GM18505 (cell line): ENCODE results near the gene ATP10A.

ENCODE experiments used
- ATAC-seq: cut with Tn5 transposase; IDR thresholded peaks from one replicate; pipeline ENCODE4 v1.9.1; 2021; ENCODE audit not compliant: unreplicated experiment
- POLR2A ChIP-seq: IDR thresholded peaks from 4 replicates; pipeline ENCODE4 v1.6.1; 2011; ENCODE audit warnings: borderline replicate concordance; ENCODE audit not compliant: insufficient read depth, insufficient read length; ENCODE audit errors: extremely low read depth

The ATP10A gene

DNA sequence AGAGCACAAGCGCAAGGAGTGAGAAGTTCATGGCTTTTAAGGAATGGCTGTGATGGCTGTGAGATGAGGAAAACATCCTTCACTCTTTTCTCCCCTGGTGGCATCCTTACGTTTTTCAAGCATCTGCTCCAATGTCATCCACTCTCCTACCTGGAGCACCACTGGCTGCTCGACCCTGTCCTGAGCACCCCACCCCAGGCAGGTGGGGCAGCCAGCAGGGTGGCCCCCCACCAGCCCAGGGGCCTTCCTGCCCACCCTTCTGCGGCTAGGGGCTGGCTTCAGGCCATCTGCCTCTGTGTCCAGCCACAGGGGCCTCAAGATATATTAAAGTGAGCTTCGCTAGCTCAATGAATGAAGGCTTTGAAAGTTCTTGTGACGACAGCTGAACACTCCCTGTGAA lies 56.1 kb downstream of the ATP10A start:
- ATAC-seq, result no peak
- TF ChIP-seq POLR2A, result no peak

GRCh38 chr15:25805031-25805430 lies 58.1 kb downstream of the ATP10A start:
- no peak for ATAC-seq

GRCh38 chr15:25804451-25804850 lies 58.7 kb downstream of the ATP10A start:
- ATAC-seq, result no peak
- no peak for TF ChIP-seq POLR2A

More at GRCh38 chr15:25805031-25805430, 58.1 kb downstream of the ATP10A start:
- TF ChIP-seq POLR2A, result no peak

GRCh38 chr15:25803541-25803940 lies 59.6 kb downstream of the ATP10A start:
- ATAC-seq, result no peak
- no peak for TF ChIP-seq POLR2A

DNA sequence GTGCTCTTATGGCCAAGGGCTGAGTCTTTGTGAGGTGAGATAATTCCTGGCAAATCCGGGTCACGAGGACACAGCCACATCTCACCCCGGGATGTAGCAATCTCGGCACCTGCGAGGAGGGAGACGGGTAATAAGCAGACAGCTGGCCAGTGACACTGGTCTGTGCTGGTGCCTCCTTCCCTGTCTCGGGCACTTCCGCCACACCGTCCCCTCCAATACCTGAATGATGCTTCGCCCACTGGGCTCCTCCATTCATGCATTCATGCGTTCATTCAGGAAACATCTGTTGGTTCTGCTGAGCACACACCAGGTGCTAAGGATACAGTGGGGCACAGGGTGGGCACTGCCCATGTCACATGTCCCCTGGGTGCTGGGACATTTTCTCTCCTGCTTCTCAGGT lies 60.1 kb downstream of the ATP10A start:
- no peak for ATAC-seq
- no peak for TF ChIP-seq POLR2A

- no peak for ATAC-seq
- TF ChIP-seq POLR2A, result no peak
These were observed 60.8 kb downstream of the ATP10A start for GRCh38 chr15:25802285-25802830.

- TF ChIP-seq POLR2A, result no peak
These were observed 61.4 kb downstream of the ATP10A start for GRCh38 chr15:25801586-25802284.

DNA sequence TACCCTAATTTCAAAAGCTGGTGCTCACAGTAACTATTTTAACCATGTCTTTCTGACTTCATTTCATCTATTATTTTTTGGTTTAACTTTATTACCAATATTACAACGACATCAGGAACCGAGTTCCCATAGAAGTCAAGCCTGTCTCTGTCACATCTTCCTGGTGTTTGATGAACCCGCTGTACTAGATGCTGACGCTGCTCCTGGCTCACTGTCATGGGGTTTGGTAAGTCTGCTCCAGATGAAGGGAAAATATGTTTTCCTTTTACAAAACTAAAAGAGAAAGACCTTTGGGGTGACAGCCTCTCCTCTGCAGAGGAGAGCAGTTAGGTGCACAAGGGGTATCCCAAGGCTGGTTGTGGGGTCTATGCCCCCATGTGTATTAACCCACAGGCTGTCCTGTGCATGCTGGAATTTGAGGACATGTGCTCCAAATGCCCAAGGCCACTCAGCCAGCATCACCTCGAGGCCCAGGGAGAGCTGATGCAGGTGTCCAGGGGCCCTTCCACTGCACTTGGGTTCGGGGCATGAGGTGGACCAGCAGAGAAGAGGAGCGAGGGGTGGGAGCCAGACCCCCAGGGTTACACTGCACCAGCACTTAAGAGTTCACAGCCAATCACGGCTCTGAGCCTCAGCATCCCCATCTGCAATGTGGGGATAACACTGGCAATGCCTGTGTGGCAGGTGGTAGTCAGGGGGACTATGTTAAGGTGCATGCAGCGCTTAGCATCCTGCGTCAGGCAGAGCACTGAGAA lies 62.2 kb downstream of the ATP10A start:
- ATAC-seq, result no peak
- no peak for TF ChIP-seq POLR2A

More at GRCh38 chr15:25801586-25802284, 61.4 kb downstream of the ATP10A start:
- ATAC-seq, result no peak

GRCh38 chr15:25799906-25800700 lies 63.0 kb downstream of the ATP10A start:
- no peak for TF ChIP-seq POLR2A
- no peak for ATAC-seq

DNA sequence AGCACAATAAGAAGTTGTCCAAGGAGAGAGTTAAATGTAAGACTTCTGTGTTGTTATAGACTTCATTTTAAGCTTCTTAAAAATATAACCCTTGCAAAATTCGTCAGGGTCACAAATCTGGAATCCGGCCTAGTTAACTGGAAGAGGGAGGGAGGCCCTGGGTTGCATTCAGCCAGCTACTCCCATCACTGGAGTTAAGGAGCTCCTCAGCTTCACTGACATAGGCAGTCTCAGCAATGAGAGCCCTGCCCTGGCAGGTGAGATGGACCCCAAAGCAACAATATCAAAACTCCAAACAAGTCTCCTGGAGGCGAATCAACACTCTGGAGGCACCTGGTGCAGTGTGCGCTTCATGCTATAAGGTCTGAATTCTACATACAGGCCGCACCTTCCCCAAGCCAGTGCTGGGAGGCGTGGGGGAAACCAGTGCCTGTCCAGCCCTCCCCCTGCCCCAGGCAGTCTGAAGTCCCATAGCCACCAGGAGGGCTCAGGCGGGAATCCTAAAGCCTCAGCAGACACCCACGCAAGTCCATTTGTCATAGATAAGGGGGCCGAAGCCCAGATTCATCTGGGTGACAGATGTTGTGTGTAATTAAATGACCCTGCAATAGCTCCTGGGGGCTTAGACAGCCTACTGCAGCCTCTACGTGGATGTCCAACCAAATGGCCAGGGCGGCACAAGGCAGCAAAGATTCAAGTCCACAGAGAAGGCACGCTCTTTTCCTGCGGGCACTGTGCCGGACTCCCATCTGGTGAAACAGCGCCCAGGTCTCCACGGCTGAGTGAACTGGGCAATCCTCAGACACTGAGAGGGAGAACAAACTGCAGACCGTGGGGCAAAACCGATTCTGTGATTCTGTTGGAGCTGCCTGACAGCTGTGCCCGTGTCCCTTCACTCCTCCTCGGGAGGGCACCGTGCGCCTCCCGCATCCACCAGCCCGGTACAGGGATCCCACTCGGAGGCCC lies 64.9 kb downstream of the ATP10A start:
- ATAC-seq, result no peak
- TF ChIP-seq POLR2A, result no peak

DNA sequence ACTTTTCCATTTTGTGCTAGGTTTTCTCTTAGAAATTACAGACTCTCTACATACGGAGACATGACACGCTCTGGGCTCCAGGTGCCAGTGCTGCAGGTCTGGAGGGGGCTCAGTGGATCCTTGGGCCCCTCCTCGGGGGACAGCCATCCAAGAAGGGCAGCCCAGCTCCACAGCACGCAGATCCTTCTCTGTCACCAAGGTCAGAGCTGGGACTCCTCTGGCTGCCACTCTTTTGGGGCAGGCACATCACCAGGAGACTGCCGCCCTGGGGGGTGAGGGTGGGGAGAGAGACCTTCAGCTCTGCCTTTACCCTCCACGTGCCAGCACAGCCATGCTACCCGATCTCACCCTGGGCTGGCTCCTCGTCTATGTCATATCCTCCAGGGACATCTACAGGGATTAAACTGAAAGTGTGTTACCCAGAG lies 65.6 kb downstream of the ATP10A start:
- no peak for ATAC-seq
- no peak for TF ChIP-seq POLR2A

- TF ChIP-seq POLR2A, result no peak
- no peak for ATAC-seq
These were observed 66.1 kb downstream of the ATP10A start for GRCh38 chr15:25797035-25797434.
